H1 (cell line): ENCODE results near the gene PHEX. TPM values are rescaled to one million over a fixed set of nuclear protein-coding genes. Genes with fewer than 3 reads are reported as not detected.
A peak's percentile ranks its signal among the peaks of the same experiment; 100 is the strongest.

Experiments
- CTCF ChIA-PET: fragments of 300-600 bp; sonication (Branson Sonifier 250); formaldehyde crosslinking; loops from one replicate; lab custom pipeline; 2021; ENCODE audit not compliant: partially characterized antibody; lab: Charles Lee
- POLR2A ChIA-PET: fragments of 300-600 bp; sonication (Branson Sonifier 250); formaldehyde crosslinking; loops from one replicate; lab custom pipeline; 2021; ENCODE audit warnings: inconsistent platforms; ENCODE audit not compliant: partially characterized antibody; lab: Charles Lee
- DNase-seq, 2 experiments: peaks; one replicate each; pipeline versions ENCODE4 v3.0.0 to v3.0.0-alpha.2; 2010 to 2022; ENCODE audit warnings: low spot score in 2 of 2, low read depth in 1 of 2, mixed read lengths in 1 of 2
- FAIRE-seq: peaks from 2 replicates; lab custom pipeline; 2011; peaks lifted over from hg19 to GRCh38; lab: Jason Lieb, UNC
- H2AFZ ChIP-seq: 2 replicates; pipeline ENCODE4 v1.8.1; 2012; ENCODE audit warnings: low read length, inconsistent platforms
- H2AK5ac ChIP-seq: 2 replicates; pipeline ENCODE4 v1.6.1; 2013; ENCODE audit warnings: low read depth, low read length
- H2BK120ac ChIP-seq: replicated peaks from 2 replicates; pipeline ENCODE3; 2013; ENCODE audit warnings: low read depth, low read length, inconsistent platforms
- H2BK12ac ChIP-seq: 2 replicates; pipeline ENCODE4 v1.6.1; 2013; ENCODE audit warnings: low read depth, low read length
- H2BK15ac ChIP-seq: 2 replicates; pipeline ENCODE4 v1.6.1; 2013; ENCODE audit warnings: low read length
- H2BK20ac ChIP-seq: 2 replicates; pipeline ENCODE4 v1.6.1; 2013; ENCODE audit warnings: low read length
- H2BK5ac ChIP-seq: 2 replicates; pipeline ENCODE4 v1.6.1; 2013; ENCODE audit warnings: low read depth, low read length
- H3K14ac ChIP-seq: 2 replicates; pipeline ENCODE4 v1.6.1; 2013; ENCODE audit warnings: inconsistent platforms; ENCODE audit not compliant: insufficient read length
- H3K18ac ChIP-seq: 2 replicates; pipeline ENCODE4 v1.6.1; 2013; ENCODE audit warnings: low read length; ENCODE audit errors: extremely low read depth
- H3K23ac ChIP-seq: 2 replicates; pipeline ENCODE4 v1.6.1; 2013; ENCODE audit warnings: inconsistent platforms; ENCODE audit not compliant: insufficient read length
- H3K23me2 ChIP-seq: 2 replicates; pipeline ENCODE4 v1.6.1; 2013; ENCODE audit warnings: low read depth, low read length
- H3K27ac ChIP-seq: 2 replicates; pipeline ENCODE4 v1.6.1; 2011; ENCODE audit warnings: low read depth, low read length, inconsistent platforms
- H3K27me3 ChIP-seq, 4 experiments: replicated peaks in 1 of 4; 1 replicate in 1 of 4; 2 replicates in 3 of 4; pipeline versions ENCODE4 v1.6.1 to v1.8.1; 2011 to 2013; ENCODE audit warnings: low read length in 3 of 4, mild to moderate bottlenecking in 3 of 4, inconsistent platforms in 2 of 4, mixed read lengths in 2 of 4, moderate library complexity in 1 of 4; ENCODE audit not compliant: control insufficient read depth in 3 of 4, insufficient read depth in 3 of 4; ENCODE audit errors: extremely low read depth in 1 of 4
- H3K36me3 ChIP-seq, 4 experiments: 2 replicates each; pipeline versions ENCODE4 v1.6.1 to v1.8.1; 2011 to 2013; ENCODE audit warnings: mild to moderate bottlenecking in 4 of 4, low read length in 3 of 4, moderate library complexity in 2 of 4, control low read depth in 1 of 4, inconsistent platforms in 1 of 4; ENCODE audit not compliant: insufficient read depth in 4 of 4, control insufficient read depth in 2 of 4
- H3K4ac ChIP-seq: replicated peaks from 2 replicates; pipeline ENCODE3; 2013; ENCODE audit warnings: low read length, low read depth, mixed read lengths, inconsistent platforms; ENCODE audit not compliant: insufficient read length
- H3K4me1 ChIP-seq, 4 experiments: replicated peaks in 1 of 4; 1 replicate in 1 of 4; 2 replicates in 3 of 4; pipeline versions ENCODE4 v1.6.1 to v1.8.1; 2011 to 2013; ENCODE audit warnings: low read length in 3 of 4, inconsistent platforms in 2 of 4, mixed read lengths in 1 of 4; ENCODE audit not compliant: insufficient read depth in 4 of 4, control insufficient read depth in 3 of 4
- H3K4me2 ChIP-seq, 2 experiments: 2 replicates each; pipeline versions ENCODE4 v1.6.1 to v1.8.1; 2011 to 2013; ENCODE audit warnings: low read depth in 2 of 2, low read length in 2 of 2, control low read depth in 1 of 2, inconsistent platforms in 1 of 2, mild to moderate bottlenecking in 1 of 2; ENCODE audit not compliant: insufficient read depth in 1 of 2
- H3K4me3 ChIP-seq, 4 experiments: fragments of 200-600, 300-600 bp in 1 of 4; sonication (generic), shearing (Covaris generic), sonication (Bioruptor Twin) in 1 of 4; 2 replicates each; pipeline versions ENCODE4 v1.5.1 to v1.8.1; 2011 to 2016; ENCODE audit warnings: low read length in 4 of 4, low read depth in 3 of 4, control low read depth in 2 of 4, inconsistent platforms in 2 of 4, mild to moderate bottlenecking in 2 of 4, mixed read lengths in 1 of 4, moderate library complexity in 1 of 4; ENCODE audit not compliant: insufficient read depth in 2 of 4; ENCODE audit errors: extremely low read depth in 1 of 4
- H3K56ac ChIP-seq: replicated peaks from 2 replicates; pipeline ENCODE3; 2013; ENCODE audit warnings: low read depth, mild to moderate bottlenecking, mixed read lengths, low read length, inconsistent platforms; ENCODE audit not compliant: insufficient read length
- H3K79me1 ChIP-seq: 2 replicates; pipeline ENCODE4 v1.6.1; 2013; ENCODE audit warnings: low read depth, low read length, control low read depth
- H3K79me2 ChIP-seq, 2 experiments: 2 replicates each; pipeline versions ENCODE4 v1.6.1 to v1.8.1; 2012 to 2013; ENCODE audit warnings: low read length in 2 of 2, mild to moderate bottlenecking in 2 of 2, inconsistent platforms in 1 of 2; ENCODE audit not compliant: insufficient read depth in 2 of 2, control insufficient read depth in 1 of 2
- H3K9ac ChIP-seq, 4 experiments: replicated peaks in 1 of 4; 1 replicate in 1 of 4; 2 replicates in 3 of 4; pipeline versions ENCODE4 v1.6.1 to v1.8.1; 2011 to 2013; ENCODE audit warnings: low read depth in 3 of 4, low read length in 3 of 4, control low read depth in 2 of 4, mild to moderate bottlenecking in 2 of 4, moderate library complexity in 2 of 4, inconsistent platforms in 1 of 4; ENCODE audit errors: extremely low read depth in 1 of 4
- H3K9me3 ChIP-seq, 2 experiments: 2 replicates each; pipeline versions ENCODE4 v1.6.1 to v1.8.1; 2012 to 2013; ENCODE audit warnings: mild to moderate bottlenecking in 2 of 2, moderate library complexity in 2 of 2, control low read depth in 1 of 2, inconsistent platforms in 1 of 2, low read depth in 1 of 2, low read length in 1 of 2, mixed read lengths in 1 of 2; ENCODE audit not compliant: insufficient read depth in 2 of 2
- H4K20me1 ChIP-seq, 2 experiments: replicated peaks in 1 of 2; 2 replicates each; pipeline versions ENCODE3 to v1.8.1; 2011 to 2013; ENCODE audit warnings: inconsistent platforms in 2 of 2, low read length in 2 of 2, mild to moderate bottlenecking in 1 of 2; ENCODE audit not compliant: insufficient read depth in 2 of 2, control insufficient read depth in 1 of 2
- H4K5ac ChIP-seq: 2 replicates; pipeline ENCODE4 v1.6.1; 2013; ENCODE audit warnings: low read length, low read depth, mixed read lengths, inconsistent platforms; ENCODE audit not compliant: insufficient read length
- H4K8ac ChIP-seq: 2 replicates; pipeline ENCODE4 v1.8.0; 2013; ENCODE audit warnings: mild to moderate bottlenecking, moderate library complexity, low read length, inconsistent platforms; ENCODE audit not compliant: insufficient read depth; ENCODE audit errors: extremely low read depth
- H4K91ac ChIP-seq: replicated peaks from 2 replicates; pipeline ENCODE3; 2013; ENCODE audit warnings: low read length, mixed read lengths, inconsistent platforms; ENCODE audit not compliant: insufficient read length
- BCL11A ChIP-seq, 2 experiments: IDR thresholded peaks; one replicate each; pipeline ENCODE4 v1.6.1; 2011; ENCODE audit warnings: low read depth in 2 of 2, low read length in 2 of 2, mild to moderate bottlenecking in 2 of 2
- EGR1 ChIP-seq: IDR thresholded peaks from 2 replicates; pipeline ENCODE4 v1.6.1; 2011; ENCODE audit warnings: low read depth, low read length, borderline replicate concordance
- EZH2 ChIP-seq: fragments of 200-600 bp; sonication (generic); IDR thresholded peaks from 2 replicates; pipeline ENCODE4 v1.7.1; 2012; ENCODE audit warnings: low read depth, mild to moderate bottlenecking, moderate library complexity, low read length, inconsistent platforms; ENCODE audit not compliant: severe bottlenecking
- FOSL1 ChIP-seq: IDR thresholded peaks from 2 replicates; pipeline ENCODE4 v1.6.1; 2011; ENCODE audit warnings: mild to moderate bottlenecking, low read depth, low read length, moderate library complexity; ENCODE audit not compliant: insufficient read depth
- GTF2F1 ChIP-seq: IDR thresholded peaks from 2 replicates; pipeline ENCODE4 v1.6.1; 2012; ENCODE audit warnings: low read depth, low read length, improper control_type of control experiment, borderline replicate concordance
- NANOG ChIP-seq: IDR thresholded peaks from 2 replicates; pipeline ENCODE4 v1.6.1; 2011; ENCODE audit warnings: low read length, low read depth, mild to moderate bottlenecking, inconsistent platforms; ENCODE audit not compliant: insufficient read depth, poor library complexity, severe bottlenecking
- RFX5 ChIP-seq: IDR thresholded peaks from 2 replicates; pipeline ENCODE4 v1.6.1; 2011; ENCODE audit warnings: low read depth, low read length, improper control_type of control experiment, borderline replicate concordance
- RNF2 ChIP-seq: fragments of 200-900, 300-1000 bp; sonication (generic); IDR thresholded peaks from 2 replicates; pipeline ENCODE4 v1.7.1; 2016; ENCODE audit warnings: borderline replicate concordance, low read depth, mild to moderate bottlenecking, antibody characterized with exemption, low read length; ENCODE audit not compliant: poor library complexity, severe bottlenecking; ENCODE audit errors: missing control alignments
- WGBS, 2 experiments: shearing (Covaris generic) in 1 of 2; methylation state at CpG; one replicate each; pipeline versions ENCODE4 v1.1.6 to v1.1.7; 2013 to 2015; ENCODE audit warnings: low lambda C conversion rate in 2 of 2, mixed read lengths in 2 of 2, inconsistent platforms in 1 of 2, low coverage in 1 of 2, missing lambda C conversion rate in 1 of 2; ENCODE audit not compliant: insufficient replicate concordance in 2 of 2, insufficient coverage in 1 of 2, insufficient read length in 1 of 2; ENCODE audit errors: extremely low coverage in 1 of 2, missing lambda C conversion rate in 1 of 2; 5-methylcytosine and 5-hydroxymethylcytosine counted together
- polyA plus RNA-seq, 7 experiments: library from polyadenylated mRNA; depleted of rRNA in 3 of 7; stranded (reverse) in 5 of 7; unstranded in 2 of 7; fragments of >200 nt in 5 of 7; fragments of 200-250 nt in 2 of 7; gene quantifications; 1 replicate in 5 of 7; 2 replicates in 1 of 7; 4 replicates in 1 of 7; pipeline versions ENCODE4 v1.2.1 to v1.2.3, GENCODE V29; 2011 to 2013; ENCODE audit warnings: missing spikeins in 2 of 7, mixed read lengths in 2 of 7
- total RNA-seq: library from RNA; stranded (reverse); fragmentation: NEBNext Ultra II Directional; extraction: Animal tissue kit (Norgen Biotek cat#: 25700); gene quantifications from 2 replicates; pipeline ENCODE4 v1.2.1, GENCODE V29; 2021
- TF ChIP-seq, protein P1 (sequence below): IDR thresholded peaks from 2 replicates; pipeline ENCODE4 v1.6.1; 2012; ENCODE audit warnings: inconsistent platforms

Gene PHEX
- total and polyA plus RNA-seq, 2 of the 8 experiments (the other 6 are each of a cell fraction or from before 2014, with no cell fraction given), result 0.03 to 0.11 TPM

DNA sequence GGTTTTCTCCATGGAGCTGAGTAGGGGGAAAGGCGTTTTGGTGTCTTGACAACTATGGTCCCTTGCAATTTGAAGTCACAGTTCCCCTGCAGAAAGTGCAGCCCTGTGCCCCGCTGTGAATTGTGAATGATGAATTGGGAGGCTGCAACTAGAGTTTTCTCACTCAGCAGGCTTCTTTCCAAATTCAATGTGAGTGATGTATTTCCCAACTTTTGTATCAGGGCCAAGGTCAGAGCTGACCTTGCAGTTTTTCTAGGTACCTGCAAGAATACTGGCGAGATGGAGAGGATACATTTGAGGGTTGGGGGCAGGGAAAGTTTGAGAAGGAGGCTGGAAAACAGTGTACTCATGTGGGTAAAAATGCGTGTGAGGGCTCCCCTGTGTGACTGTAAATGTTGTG lies 11.7 kb downstream of the PHEX start:
- no peak for DNase-seq
- Histone ChIP-seq H4K20me1 (no peaks in the 10 kb centered on the region), H4K91ac (no peak overlapping the region), H2BK15ac (no peak overlapping the region), H3K4me2 (peak overlapping the region; percentile 29 to 37; a peak in 3 of 4 replicates), H3K23ac (no peak overlapping the region), H2BK12ac (no peak overlapping the region), H3K27ac (no peak overlapping the region), H3K9ac (no peak overlapping the region), H3K9me3 (no peaks in the 10 kb centered on the region), H3K18ac (no peak overlapping the region; the same call in 1 of the 2 replicates), H2AK5ac (no peak overlapping the region), H3K4ac (no peak overlapping the region), H2BK5ac (no peak overlapping the region), H4K5ac (no peak overlapping the region), H3K4me3 (no peak overlapping the region), H3K23me2 (no peaks in the 10 kb centered on the region), H3K4me1 (peaks cover 0 to 5% (median 1%) of the 10 kb centered on the region in 4 experiments; a peak in 2 of 7 replicates), H3K14ac (no peak overlapping the region), H2BK20ac (no peak overlapping the region), H3K79me2 (no peaks in the 10 kb centered on the region), H3K56ac (no peak overlapping the region), H3K79me1 (no peaks in the 10 kb centered on the region), H3K27me3 (no peaks in the 10 kb centered on the region), H4K8ac (no peak overlapping the region)
- WGBS, 2 experiments, result 2% methylated on average over 4 of the region's 4 CpGs; no CpG with 5 or more reads in 1 of the 2 experiments
- CTCF ChIA-PET, result interaction anchor here (0.6 kb wide), 1 partner anchor 16 kb away, joined by 3 read pairs; no protein-coding TSS in a partner anchor
- POLR2A ChIA-PET, result no interaction called here
- no peak for FAIRE-seq
- no peak for TF ChIP-seq RNF2
- TF ChIP-seq FOSL1, result no peak
- no peak for TF ChIP-seq EZH2
- TF ChIP-seq EGR1, result no peak
- TF ChIP-seq GTF2F1, result no peak
- no peak for TF ChIP-seq NANOG
- no peak for TF ChIP-seq RFX5
- TF ChIP-seq BCL11A (IDR thresholded peaks at IDR 0.05; ENCODE audit: low read depth in 2 of 2, low read length in 2 of 2), result no peak
- TF ChIP-seq, protein P1, sequence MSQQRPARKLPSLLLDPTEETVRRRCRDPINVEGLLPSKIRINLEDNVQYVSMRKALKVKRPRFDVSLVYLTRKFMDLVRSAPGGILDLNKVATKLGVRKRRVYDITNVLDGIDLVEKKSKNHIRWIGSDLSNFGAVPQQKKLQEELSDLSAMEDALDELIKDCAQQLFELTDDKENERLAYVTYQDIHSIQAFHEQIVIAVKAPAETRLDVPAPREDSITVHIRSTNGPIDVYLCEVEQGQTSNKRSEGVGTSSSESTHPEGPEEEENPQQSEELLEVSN, result no peak
- TF ChIP-seq, all 59 proteins: peak for 0
- Histone ChIP-seq H2BK120ac (no peak overlapping the region), H3K36me3 (no peaks in the 10 kb centered on the region), H2AFZ (no peak overlapping the region)
